HepG2 (cell line): ENCODE results near the gene IL1A. TPM values are rescaled to one million over a fixed set of nuclear protein-coding genes. Genes with fewer than 3 reads are reported as not detected.
A peak's percentile ranks its signal among the peaks of the same experiment; 100 is the strongest.

Experiments used
- AKAP8 ChIP-seq: sonication (generic); formaldehyde crosslinking; IDR thresholded peaks from 2 replicates; pipeline ENCODE4 v1.5.1; 2020; ENCODE audit warnings: mild to moderate bottlenecking, missing genetic modification reagents
- ASH2L ChIP-seq: fragments of 300-600, 200-600 bp; sonication (generic); IDR thresholded peaks from 2 replicates; pipeline ENCODE4 v1.7.0; 2017; ENCODE audit warnings: low read depth, mild to moderate bottlenecking, moderate library complexity, mixed read lengths, low read length; ENCODE audit not compliant: insufficient read length
- ATF7 ChIP-seq, 2 experiments: fragments of 450-650 bp in 1 of 2; sonication (generic) in 1 of 2; formaldehyde crosslinking in 1 of 2; IDR thresholded peaks; 2 replicates each; pipeline versions ENCODE4 v1.4.0 to v1.6.1; 2016 to 2020; ENCODE audit warnings: antibody characterized with exemption in 1 of 2, mild to moderate bottlenecking in 1 of 2, missing genetic modification reagents in 1 of 2
- CCAR2 ChIP-seq: fragments of 200-400 bp; formaldehyde crosslinking; optimal IDR thresholded peaks from 2 replicates; pipeline ENCODE3; 2018; ENCODE audit warnings: low read depth, mild to moderate bottlenecking, low read length, moderate library complexity
- EZH2 ChIP-seq: conservative IDR thresholded peaks from 2 replicates; pipeline ENCODE4 v1.6.1; 2012; ENCODE audit warnings: mild to moderate bottlenecking, low read depth, low read length, moderate library complexity
- HNRNPL ChIP-seq: fragments of 200-400 bp; formaldehyde crosslinking; IDR thresholded peaks from 2 replicates; pipeline ENCODE4 v1.6.1; 2017; ENCODE audit warnings: mild to moderate bottlenecking, low read depth, low read length
- NFKB2 ChIP-seq: sonication (generic); formaldehyde crosslinking; IDR thresholded peaks from 2 replicates; pipeline ENCODE4 v1.4.0; 2020; ENCODE audit warnings: missing genetic modification reagents, borderline replicate concordance
- NR2F2 ChIP-seq: IDR thresholded peaks from 2 replicates; pipeline ENCODE4 v1.6.1; 2012; ENCODE audit warnings: low read depth, inconsistent platforms, borderline replicate concordance
- SKI ChIP-seq: fragments of 450-650 bp; IDR thresholded peaks from one replicate; pipeline ENCODE4 v1.6.1; 2018; ENCODE audit warnings: mild to moderate bottlenecking; ENCODE audit not compliant: partially characterized antibody
- SNAPC2 ChIP-seq: sonication (generic); formaldehyde crosslinking; IDR thresholded peaks from 2 replicates; pipeline ENCODE4 v1.8.1; 2022; ENCODE audit warnings: mild to moderate bottlenecking, missing genetic modification reagents
- SRSF9 ChIP-seq: fragments of 200-400 bp; formaldehyde crosslinking; IDR thresholded peaks from 2 replicates; pipeline ENCODE4 v1.6.1; 2018; ENCODE audit warnings: borderline replicate concordance, mild to moderate bottlenecking, low read depth, low read length; ENCODE audit not compliant: insufficient read depth, poor library complexity, severe bottlenecking
- TEAD3 ChIP-seq: optimal IDR thresholded peaks from 2 replicates; pipeline ENCODE3; 2016; ENCODE audit warnings: borderline replicate concordance
- TSC22D2 ChIP-seq: sonication (generic); formaldehyde crosslinking; IDR thresholded peaks from 2 replicates; pipeline ENCODE4 v1.5.1; 2020; ENCODE audit warnings: missing genetic modification reagents, mild to moderate bottlenecking, borderline replicate concordance
- ZBTB26 ChIP-seq: IDR thresholded peaks from 2 replicates; pipeline ENCODE4 v1.6.1; 2016; ENCODE audit warnings: missing compliant biosample characterization, missing genetic modification reagents, borderline replicate concordance
- ZBTB7A ChIP-seq: sonication (generic); formaldehyde crosslinking; IDR thresholded peaks from 2 replicates; pipeline ENCODE4 v1.8.0; 2022; ENCODE audit warnings: mild to moderate bottlenecking, missing genetic modification reagents
- ZFX ChIP-seq: sonication (generic); formaldehyde crosslinking; IDR thresholded peaks from 2 replicates; pipeline ENCODE4 v1.4.0; 2020; ENCODE audit warnings: mild to moderate bottlenecking, low read depth, missing genetic modification reagents, moderate library complexity
- ZKSCAN1 ChIP-seq: fragments of 150-350 bp; IDR thresholded peaks from 2 replicates; pipeline ENCODE4 v1.6.1; 2014; ENCODE audit warnings: low read length
- ZNF20 ChIP-seq: sonication (generic); formaldehyde crosslinking; IDR thresholded peaks from 2 replicates; pipeline ENCODE4 v1.4.0; 2020; ENCODE audit warnings: mild to moderate bottlenecking, moderate library complexity, missing genetic modification reagents
- ZNF253 ChIP-seq: sonication (generic); formaldehyde crosslinking; IDR thresholded peaks from 2 replicates; pipeline ENCODE4 v1.8.0; 2022; ENCODE audit warnings: mild to moderate bottlenecking, missing genetic modification reagents, borderline replicate concordance
- ZNF274 ChIP-seq: sonication (generic); formaldehyde crosslinking; IDR thresholded peaks from 2 replicates; pipeline ENCODE4 v1.5.1; 2020; ENCODE audit warnings: mild to moderate bottlenecking, missing genetic modification reagents
- ZNF280D ChIP-seq: sonication (generic); formaldehyde crosslinking; IDR thresholded peaks from 2 replicates; pipeline ENCODE4 v1.5.1; 2020; ENCODE audit warnings: mild to moderate bottlenecking, missing genetic modification reagents
- ZNF616 ChIP-seq: sonication (generic); formaldehyde crosslinking; IDR thresholded peaks from 2 replicates; pipeline ENCODE4 v1.5.0; 2020; ENCODE audit warnings: low read depth, mild to moderate bottlenecking, missing genetic modification reagents
- ZNF83 ChIP-seq: sonication (generic); formaldehyde crosslinking; IDR thresholded peaks from 2 replicates; pipeline ENCODE4 v1.4.0; 2020; ENCODE audit warnings: missing genetic modification reagents, mild to moderate bottlenecking, borderline replicate concordance
- ZNF879 ChIP-seq: sonication (generic); formaldehyde crosslinking; IDR thresholded peaks from 2 replicates; pipeline ENCODE4 v1.8.1; 2023; ENCODE audit warnings: missing genetic modification reagents
- ZSCAN31 ChIP-seq: sonication (generic); formaldehyde crosslinking; IDR thresholded peaks from 2 replicates; pipeline ENCODE4 v1.5.0; 2020; ENCODE audit warnings: low read depth, mild to moderate bottlenecking, missing genetic modification reagents
- polyA plus RNA-seq, 8 experiments: library from polyadenylated mRNA; depleted of rRNA in 3 of 8; stranded (reverse) in 7 of 8; unstranded in 1 of 8; fragments of >200 nt; fragmentation: Illumina TruSeq in 4 of 8; extraction: Trizol in 4 of 8; gene quantifications; 2 replicates each; pipeline versions ENCODE4 v1.2.1 to v1.2.3, GENCODE V29; 2011 to 2016; ENCODE audit warnings: low read depth in 4 of 8, missing spikeins in 1 of 8, mixed read lengths in 1 of 8; ENCODE audit not compliant: insufficient read depth in 1 of 8
- total RNA-seq, 5 experiments: library from RNA; depleted of rRNA; stranded (reverse); fragments of >200 nt; fragmentation: Illumina TruSeq; extraction: Trizol; gene quantifications; 2 replicates each; pipeline ENCODE4 v1.2.3, GENCODE V29; 2016; ENCODE audit warnings: low read depth in 1 of 5

Gene IL1A
- total and polyA plus RNA-seq, 2 of the 13 experiments (the other 11 are each of a cell fraction or from before 2014, with no cell fraction given): not detected

GRCh38 chr2:112724591-112725525, 59.4 kb downstream of the IL1A start (continued):
- TF ChIP-seq ASH2L (no peak), ZFX (CRISPR knock-in tag) (peak; percentile 11; the same call in 1 of the 2 replicates), AKAP8 (CRISPR knock-in tag) (no peak), ZKSCAN1 (no peak), TEAD3 (CRISPR knock-in tag) (no peak), ZBTB26 (CRISPR knock-in tag) (0 out of 2 replicates have a peak, but pooled peaks have one; percentile 55), ZNF274 (CRISPR knock-in tag) (no peak), ZBTB7A (CRISPR knock-in tag) (peak; percentile 70; the same call in 1 of the 2 replicates), EZH2 (no peak), SRSF9 (no peak), SNAPC2 (CRISPR knock-in tag) (no peak), ZNF253 (CRISPR knock-in tag) (no peak), NFKB2 (CRISPR knock-in tag) (no peak; the same call in 1 of the 2 replicates), CCAR2 (no peak), HNRNPL (0 out of 2 replicates have a peak, but pooled peaks have one; percentile 50), NR2F2 (no peak), ZNF879 (CRISPR knock-in tag) (no peak), ATF7 (IDR thresholded peaks at IDR 0.05) (no peak), ATF7 (CRISPR knock-in tag; IDR thresholded peaks at IDR 0.05) (0 out of 2 replicates have a peak, but pooled peaks have one; percentile 53), ZSCAN31 (CRISPR knock-in tag) (no peak), ZNF280D (CRISPR knock-in tag) (0 out of 2 replicates have a peak, but pooled peaks have one; percentile 43), ZNF20 (CRISPR knock-in tag) (no peak), TSC22D2 (CRISPR knock-in tag) (no peak), ZNF616 (CRISPR knock-in tag) (no peak), SKI (peak; percentile 19), ZNF83 (CRISPR knock-in tag) (no peak)
